GM19372 (cell line): ENCODE results near the gene DUSP10.

Source experiments
- ATAC-seq: cut with Tn5 transposase; IDR thresholded peaks from one replicate; pipeline ENCODE4 v1.9.1; 2021; ENCODE audit warnings: mild to moderate bottlenecking, low read depth, moderate library complexity; ENCODE audit not compliant: unreplicated experiment

The DUSP10 gene

GRCh38 chr1:221741703-221742554, at the start of gene DUSP10:
Gene DUSP10 (minus strand): TSS chr1:221742089. CDS start chr1:221739744, 2,345 bp downstream.
- peak; percentile 80 for ATAC-seq

DNA sequence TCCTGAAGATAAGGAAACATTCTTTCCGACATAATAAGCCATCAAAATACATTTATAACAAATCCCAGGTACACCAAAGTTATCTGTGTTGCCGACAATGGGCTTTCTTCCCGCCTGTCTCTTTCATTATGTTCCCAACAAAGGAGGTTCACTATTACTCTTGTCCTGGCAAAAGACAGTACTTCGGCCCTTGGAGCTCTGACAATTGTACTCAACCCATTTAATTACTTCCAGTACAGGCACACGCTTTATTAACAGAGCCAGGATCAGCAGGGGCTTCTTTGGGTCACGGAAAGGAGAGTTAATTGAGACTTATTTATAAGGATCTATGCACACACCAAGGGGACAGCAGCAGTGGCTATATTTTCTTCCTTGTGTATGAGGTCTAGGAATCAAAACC, 46.6 kb upstream of the DUSP10 start:
- ATAC-seq, result no peak

DNA sequence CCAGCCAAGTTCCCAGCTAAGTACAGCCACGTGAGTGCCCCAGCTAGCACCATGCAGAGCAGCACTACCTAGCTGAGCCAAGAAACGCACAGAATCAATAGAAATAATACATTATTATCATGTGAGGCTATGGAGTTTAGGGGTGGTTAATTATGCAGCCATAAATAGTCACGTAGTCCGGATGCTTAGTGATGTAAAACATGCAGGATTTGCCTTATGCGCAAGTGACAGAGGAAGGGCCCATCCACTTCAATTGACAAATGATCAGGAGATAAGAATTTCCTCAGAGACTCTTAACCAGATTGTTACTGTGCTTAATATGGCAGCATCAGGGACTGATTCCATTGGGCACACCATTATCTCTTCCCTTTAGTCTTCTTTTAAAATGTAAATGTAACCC, 44.8 kb upstream of the DUSP10 start:
- no peak for ATAC-seq

- no peak for ATAC-seq
These were observed 42.0 kb upstream of the DUSP10 start for GRCh38 chr1:221783936-221784335.

DNA sequence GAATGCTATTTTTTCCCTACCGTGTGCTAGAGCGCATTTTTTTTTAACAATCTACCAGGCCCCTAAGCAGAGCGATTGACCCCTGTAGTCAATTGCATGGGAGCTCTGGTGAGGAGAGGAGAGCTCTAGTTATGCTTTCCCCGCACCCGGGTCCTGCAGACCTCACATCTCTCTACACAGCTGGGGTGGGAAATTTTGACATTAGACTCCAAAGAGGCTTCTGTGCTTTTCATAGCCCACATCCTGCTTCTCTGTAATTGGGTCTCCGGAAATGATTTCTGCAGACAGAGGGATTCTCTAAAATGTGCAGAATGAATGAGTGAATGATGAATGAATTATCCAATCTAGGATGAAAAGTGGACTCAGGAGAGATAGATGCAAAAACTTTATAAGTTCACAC, 41.5 kb upstream of the DUSP10 start:
- no peak for ATAC-seq

- no peak for ATAC-seq
These were observed 41.1 kb upstream of the DUSP10 start for GRCh38 chr1:221782970-221783369.

- no peak for ATAC-seq
These were observed 40.6 kb upstream of the DUSP10 start for GRCh38 chr1:221782477-221782876.

- ATAC-seq, result no peak
These were observed 39.3 kb upstream of the DUSP10 start for GRCh38 chr1:221781102-221781755.

DNA sequence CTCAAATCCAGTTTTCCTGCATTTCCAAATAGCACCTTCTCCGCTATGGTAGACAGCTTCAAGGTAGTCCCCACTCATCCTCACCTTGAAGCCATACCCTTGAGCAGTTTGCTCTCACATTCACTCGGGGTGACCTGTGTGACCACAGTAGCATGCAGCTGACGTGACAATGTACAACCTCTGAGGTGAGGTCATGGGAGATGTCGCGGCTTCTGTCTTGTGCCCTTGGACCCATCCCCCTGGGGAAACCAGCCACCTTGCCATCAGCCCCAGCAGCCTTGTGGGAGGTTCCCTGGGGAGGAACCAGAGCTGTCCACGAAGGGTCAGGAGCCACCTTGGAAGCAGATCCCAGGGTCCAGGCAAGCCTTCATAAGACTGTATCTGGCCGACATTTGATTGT, 38.3 kb upstream of the DUSP10 start:
- ATAC-seq, result no peak

DNA sequence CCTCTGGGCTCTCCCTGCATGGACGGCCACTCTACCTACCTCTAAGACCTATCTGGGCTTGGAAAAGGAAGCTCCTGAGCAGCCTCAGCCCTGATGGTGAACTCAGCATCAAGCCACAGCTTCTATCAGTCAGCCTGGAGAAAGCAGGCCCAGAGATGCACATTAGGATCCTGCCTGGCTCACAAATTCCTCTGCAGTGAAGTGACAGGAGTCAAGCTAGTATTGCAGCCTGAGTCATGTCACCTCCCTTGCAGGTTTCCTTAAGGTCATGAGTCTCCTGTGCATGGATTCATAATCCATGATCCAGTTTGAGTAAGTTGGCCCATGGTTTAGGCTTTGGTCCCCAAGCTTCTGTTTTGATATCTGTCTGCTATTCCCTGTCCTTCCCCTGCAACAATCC, 37.9 kb upstream of the DUSP10 start:
- ATAC-seq, result no peak

DNA sequence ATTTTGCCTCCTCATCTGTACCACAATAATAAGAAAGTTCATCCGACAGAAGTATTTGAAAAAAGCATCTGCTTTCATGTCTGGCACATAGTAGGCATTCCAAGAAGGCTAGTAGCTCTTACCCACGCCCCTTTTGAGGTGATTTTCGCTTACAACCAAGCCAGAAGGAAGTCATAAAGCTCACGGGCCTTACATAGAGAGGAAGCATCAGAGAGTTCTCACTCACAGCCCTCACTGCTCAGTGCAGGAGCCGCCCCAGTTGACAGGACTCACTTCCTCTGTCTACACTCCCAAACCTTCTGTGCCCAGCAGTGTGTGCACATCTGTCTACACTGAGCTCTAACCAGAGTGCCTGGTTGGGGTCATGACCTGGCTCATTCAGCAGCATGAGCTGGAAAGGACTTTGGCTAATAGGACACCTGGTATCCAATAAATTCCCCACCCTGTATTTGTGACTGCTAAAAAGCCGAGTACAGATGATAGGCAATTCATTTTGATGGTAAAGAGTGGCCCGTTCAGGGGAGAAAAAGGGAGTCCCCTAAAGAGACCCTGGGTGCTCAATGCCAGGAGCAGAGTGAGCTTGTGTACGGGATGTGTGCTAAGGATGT, 36.8 kb upstream of the DUSP10 start:
- ATAC-seq, result peak; percentile 25

GRCh38 chr1:221778125-221778524, 36.2 kb upstream of the DUSP10 start:
- peak; percentile 22 for ATAC-seq

- peak; percentile 60 for ATAC-seq
These were observed 35.7 kb upstream of the DUSP10 start for GRCh38 chr1:221777431-221778072.

GRCh38 chr1:221776495-221777301, 34.8 kb upstream of the DUSP10 start:
- peak; percentile 25 for ATAC-seq

DNA sequence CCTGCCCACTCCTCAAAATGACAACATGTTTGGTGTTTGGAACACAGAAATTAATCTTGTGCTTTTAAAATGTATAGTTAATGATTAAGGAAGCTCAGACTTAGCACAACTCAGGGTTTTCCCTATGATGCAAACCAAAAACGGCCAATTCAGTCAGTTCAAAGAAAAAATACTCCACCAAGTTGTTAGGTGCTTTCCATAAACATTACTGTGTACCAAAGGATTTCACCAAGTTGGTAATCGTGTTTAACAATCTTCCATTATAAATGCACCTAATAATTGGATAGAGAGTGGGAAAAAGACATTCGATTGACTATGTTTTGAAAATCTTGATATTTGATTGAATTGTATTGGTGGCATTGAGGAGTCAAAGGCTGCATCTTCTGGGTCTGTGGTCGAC, 33.3 kb upstream of the DUSP10 start:
- no peak for ATAC-seq

DNA sequence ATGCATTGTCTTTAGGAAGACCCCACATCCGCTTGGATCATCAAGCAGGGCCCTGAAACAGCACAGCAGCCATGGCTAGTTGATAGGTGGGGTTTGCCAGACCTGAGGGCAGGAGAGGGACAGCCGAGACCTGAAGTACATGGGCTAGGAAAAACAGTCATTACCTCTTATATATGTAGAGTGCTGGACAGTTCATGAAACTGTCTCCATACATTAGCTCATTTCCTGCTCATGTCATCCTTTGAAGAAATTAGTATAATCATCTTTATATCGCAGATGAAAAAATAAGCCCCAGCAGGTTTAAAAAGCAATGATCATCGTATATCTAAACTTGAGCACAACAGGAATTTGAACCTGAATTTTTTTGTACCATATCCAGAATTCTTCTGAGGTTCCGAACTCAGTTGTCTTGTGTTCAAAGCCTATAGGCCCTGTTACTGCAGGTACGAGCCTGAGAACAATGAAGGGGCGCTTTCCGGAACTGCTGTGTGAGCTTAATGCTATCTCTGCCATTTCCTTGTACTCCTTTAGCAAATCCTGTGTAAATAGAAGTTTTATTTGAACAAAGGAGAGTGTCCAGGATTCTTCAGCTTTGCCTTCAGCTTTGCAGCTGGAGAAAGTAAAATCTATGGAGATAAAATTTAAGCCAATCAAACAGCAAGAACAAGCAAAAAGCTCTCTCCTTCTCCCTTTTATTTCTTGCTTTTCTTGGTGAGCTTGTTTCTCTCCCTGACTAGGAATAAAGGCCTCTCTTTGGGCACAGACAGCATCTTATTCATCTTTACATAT, 32.4 kb upstream of the DUSP10 start:
- no peak for ATAC-seq

DNA sequence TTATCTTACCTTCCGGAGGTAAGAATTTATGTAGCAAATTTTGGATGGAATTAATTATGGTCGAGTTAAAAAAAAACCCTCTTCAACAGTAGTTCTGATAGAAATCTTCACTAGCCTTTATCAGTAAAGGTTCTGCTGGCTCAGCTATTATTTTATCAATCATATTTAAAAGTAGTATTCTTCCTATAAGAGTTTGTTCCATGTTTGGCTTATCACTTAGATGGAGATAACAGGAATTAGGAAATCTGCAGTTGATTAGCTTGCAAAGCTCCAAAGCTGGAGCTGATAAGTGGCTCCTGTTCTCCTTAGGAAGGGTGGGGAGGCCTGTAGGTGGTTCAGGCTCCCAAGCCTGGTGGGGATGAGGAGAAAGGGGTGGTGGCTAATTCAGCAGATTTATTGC, 31.5 kb upstream of the DUSP10 start:
- ATAC-seq, result no peak

GRCh38 chr1:221772117-221772516, 30.2 kb upstream of the DUSP10 start:
- ATAC-seq, result no peak

DNA sequence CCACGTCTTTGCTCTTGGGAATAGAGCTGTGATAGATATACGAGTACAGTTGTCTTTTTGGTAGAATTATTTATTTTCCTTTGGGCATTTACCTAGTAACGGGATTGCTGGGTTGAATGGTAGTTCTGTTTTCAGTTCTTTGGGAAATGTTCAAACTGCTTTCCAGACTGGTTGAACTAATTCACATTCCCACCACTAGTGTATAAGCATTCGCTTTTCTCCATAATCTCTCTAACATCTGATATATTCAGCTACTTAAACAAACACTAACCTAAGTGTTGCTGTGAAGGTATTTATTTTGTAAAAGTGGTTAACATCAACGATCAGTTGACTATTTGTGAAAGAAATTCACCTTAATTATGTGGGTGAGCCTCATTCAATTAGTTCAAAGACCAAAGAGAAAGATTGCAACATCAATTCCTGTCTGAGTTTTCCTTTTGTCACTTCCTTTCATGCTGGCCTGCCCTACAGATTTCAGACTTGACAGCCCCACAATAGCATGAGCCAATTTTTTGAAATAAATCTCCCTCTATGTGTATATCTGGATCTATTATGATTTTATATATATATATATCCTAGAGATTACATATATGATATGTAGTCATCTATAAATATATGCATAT, 26.7 kb upstream of the DUSP10 start:
- ATAC-seq, result no peak
